ENCODE results near the gene KHDC1L.
"Not testable (repeated sequence)": the region's sequence is repeated elsewhere in the genome, so short reads cannot be mapped to it uniquely, and the experiment has no call there.

Gene KHDC1L

DNA sequence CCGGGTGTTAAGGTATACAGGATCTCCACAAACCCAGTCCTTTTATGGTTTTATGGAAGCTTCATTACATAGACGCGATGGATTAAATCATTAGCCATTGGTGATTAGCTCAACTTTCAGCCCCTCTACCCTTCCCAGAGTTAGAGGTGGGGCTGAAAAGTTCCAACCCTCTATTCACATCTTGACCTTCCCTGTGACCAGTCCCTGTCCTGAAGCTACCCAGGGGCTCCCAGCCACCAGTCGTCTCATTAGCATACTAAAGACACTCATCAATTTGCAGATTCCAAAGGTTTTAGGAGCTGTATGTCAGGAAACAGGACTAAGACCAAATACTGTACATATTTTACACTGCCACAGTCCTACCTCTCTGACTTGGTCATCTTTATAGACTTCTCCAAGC lies 21.0 kb downstream of the KHDC1L start:
- no peak for DNase-seq

DNA sequence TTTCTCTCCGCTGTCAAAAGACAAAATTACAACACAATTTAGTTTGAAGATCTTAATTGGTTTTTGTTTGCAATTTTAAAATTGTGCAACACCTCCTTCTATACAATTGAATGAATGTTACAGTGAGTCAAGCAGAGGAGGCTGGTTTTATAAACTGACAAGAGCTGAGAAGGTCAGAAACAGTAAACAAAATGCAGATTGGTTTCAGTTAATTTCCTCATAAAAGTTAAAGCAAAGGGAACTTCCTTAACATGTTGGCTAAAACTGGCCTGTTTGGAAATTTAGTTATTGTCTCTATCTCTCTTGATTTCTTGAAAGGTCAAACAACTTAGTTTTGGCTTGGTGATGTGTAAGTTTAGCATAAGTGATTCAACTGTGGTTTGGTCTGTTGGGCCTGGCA lies 22.2 kb downstream of the KHDC1L start:
- no peak for DNase-seq

DNA sequence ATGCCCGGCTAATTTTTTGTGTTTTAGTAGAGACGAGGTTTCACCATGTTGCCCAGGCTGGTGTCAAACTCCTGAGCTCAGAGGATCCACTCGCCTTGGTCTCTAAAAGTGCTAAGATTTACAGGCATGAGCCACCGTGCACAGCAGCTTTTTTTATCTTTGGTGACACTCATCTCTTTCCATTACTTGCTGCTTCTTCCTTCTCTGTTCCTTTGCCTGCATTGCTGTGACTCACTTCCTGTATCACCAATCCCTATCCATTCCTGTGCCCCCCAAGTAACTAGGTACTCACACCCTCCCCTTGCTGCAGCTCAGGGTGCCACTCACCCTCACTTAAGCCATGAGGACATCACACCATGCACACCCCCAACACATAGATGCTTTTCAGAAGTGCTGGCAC lies 24.6 kb downstream of the KHDC1L start:
- DNase-seq = no peak

DNA sequence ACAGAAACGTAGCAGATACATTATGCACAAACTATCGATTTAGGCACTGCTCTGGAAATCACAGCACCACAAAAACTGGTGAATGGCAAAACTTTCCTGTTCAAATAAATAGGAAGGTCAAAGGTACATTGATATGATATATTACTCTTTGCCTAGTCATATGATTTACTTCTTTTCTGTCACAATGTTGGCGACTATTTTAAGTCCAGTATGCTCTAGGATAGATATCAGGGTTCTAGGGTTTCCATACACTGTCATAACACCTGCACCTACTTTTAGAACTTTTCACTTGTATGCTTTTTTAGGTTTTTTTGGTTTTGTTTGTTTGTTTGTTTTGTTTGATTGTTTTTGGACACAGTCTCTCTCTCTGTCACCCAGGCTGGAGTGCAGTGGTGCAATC lies 25.0 kb downstream of the KHDC1L start:
- DNase-seq = no peak

DNA sequence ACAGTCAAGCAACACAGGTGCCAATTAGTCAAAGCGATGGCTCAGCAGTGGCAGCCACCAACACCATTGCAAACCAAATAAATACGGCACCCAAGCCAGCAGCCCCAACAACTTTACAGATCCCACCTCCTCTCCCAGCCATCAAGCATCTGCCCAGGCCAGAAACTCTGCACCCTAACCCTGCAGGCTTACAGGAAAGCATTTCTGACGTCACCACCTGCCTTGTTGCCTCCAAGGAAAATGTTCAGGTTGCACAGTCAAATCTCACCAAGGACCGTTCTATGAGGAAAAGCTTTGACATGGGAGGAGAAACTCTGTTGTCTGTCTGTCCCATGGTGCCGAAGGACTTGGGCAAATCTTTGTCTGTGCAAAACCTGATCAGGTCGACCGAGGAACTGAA lies 30.6 kb downstream of the KHDC1L start:
- no peak for DNase-seq

DNA sequence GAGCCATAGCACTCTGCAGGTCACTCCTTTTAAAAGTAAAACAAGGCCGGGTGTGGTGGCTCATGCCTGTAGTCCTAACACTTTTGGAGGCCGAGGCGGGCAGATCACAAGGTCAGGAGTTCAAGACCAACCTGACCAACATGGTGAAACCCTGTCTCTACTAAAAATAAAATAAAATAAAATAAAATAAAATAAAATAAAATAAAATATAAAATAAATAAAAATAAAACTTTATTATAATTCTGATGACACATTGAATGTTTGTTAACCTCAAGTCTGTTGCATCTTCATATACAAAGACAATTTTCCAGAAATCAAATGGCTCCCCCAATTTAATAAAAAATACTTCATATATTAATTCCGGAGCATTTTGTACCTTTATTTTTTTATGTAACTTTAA lies 32.0 kb downstream of the KHDC1L start:
- not testable (repeated sequence) for DNase-seq

DNA sequence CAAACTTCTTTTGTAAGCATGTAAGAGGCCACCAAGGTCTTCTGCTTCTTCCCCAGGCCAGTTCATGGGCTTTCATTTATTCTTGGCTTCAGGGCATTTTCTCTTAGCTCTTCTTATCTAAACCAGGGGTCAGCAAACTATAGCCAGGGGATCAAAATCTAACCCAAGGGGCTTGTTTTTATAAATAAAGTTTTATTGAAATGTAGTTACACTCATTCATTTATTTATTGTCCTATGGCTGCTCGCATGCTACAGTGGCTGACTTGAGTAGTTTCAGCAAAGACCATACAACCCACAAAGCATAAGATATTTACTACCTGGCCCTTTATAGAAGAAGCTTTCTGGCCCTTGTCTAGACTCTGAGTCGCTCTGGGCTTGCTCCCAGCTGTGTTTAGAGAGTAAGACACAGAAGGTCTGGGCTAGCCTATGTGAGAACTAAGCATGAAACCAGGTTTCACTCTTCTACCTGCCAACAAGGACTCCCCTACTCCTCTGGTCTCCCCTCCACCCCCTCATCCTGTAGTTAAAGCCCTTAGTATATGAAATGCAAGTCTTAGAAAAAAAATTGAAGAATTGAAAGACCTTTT lies 43.2 kb downstream of the KHDC1L start:
- DNase-seq = no peak

DNA sequence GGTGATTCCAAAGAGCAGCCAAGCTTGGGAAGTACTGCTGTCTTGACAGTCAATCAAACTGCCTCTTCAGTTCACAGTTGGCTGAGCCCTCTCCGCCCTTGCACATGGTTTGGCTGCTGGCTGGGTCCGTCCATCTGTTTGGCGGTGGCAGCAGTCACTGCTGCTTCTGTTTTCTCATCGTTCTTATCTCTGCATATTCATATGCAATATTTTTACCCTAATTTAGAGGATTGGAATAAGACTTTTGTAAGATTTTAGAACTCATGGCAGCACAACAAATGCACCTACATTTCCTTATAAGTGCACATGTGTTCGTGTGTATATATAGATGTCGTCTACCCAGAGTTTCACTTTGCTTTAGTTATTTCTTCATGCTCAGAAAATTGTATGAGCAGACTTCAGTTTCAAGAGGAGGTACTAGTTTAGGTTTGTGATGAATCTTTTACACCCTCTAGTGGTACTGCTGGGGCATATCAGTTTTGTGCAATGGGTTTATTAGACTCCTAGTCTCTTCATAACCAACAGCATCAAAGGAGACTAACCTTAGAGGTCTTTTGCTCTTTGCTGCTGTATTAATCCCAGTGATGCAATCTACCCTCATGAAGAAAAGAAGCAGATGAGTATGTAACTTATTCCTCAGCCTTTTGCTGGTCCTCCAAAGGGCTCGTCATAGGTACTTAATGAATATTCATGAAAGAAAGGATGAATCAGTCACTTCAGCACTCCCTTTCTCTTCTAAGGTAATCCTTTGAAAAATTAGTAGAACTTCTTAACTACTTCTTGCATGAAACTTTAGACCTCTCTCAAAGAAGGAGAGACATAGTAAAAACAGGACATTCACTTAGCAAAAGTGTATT lies 44.3 kb downstream of the KHDC1L start:
- DNase-seq = no peak

DNA sequence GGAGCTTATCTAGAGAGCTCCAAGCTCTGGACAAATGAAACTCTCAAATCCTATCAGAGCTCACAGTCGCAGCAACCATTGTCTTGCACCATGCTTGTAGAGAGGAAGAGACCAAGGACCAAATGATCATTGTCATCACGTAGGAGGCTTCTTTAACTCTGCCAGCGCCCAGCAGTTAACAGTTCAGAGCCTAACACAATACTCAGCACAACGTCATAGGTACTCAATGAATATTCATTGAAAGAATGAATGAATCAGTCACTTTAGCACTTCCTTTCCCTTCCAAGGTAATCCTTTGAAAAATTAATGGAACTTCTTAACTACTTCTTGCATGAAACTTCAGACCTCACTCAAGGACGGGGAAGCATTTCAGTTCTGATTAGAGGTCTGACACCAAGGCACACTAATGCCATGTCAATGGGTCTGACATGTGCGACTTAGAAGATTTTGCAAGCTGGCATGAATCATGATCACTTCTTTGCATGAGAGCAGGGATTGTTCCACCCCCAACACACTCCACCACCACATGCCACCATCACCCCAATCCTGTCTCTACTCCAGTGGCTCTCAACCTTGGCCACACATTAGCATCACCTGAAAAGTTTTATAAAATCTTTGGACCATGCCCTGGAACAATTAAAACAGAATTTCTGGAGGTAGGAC lies 45.1 kb downstream of the KHDC1L start:
- DNase-seq = no peak

DNA sequence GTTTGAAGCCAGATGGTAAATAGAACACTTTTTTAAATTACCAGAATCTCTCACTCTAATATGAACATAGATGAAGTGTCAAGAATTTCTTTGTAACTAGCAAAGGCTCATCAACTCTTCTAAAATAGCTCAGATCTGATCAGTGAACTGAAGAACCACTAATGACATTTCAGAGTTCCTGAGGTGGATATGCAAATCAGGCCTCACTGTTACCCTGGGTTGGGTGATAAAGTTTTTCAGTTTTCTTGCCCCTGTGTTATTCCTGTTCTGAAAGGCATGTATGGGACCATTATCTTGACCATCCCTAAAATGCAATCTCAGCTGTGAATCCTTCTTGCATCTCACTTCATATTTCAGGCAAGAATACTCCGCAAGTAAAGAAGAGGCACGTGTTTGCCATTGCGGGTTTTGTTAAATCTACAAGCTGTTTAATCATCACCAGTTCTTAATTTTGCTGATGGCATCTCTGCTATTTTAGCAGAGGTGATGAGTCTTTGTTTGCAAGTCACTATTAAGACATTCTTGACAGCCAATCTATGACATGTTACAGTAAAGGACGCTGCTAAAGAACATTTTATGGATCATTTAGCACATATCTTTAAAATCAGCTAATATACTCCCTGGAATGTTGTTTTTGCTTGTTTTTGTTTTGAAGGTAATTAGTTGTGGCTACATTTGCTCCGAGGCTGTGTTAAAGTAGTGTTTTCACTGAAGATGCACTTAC lies 47.9 kb downstream of the KHDC1L start:
- no peak for DNase-seq

DNA sequence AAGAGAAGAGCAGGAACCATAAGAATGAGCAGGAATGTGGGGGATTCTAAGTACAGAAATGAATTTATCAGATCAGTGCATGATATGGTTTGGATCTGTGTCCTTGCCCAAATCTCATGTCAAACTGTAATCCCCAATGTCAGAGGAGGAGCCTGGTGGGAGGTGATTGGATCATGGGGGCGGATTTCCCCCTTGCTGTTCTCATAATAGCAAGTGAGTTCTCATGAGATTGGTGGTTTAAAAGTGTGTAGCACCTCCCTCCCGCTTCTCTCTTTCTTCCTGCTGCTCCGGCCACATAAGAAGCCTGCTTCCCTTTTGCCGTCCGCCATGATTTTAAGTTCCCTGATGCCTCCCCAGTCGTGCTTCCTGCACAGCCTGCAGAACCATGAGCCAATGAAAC lies 49.2 kb downstream of the KHDC1L start:
- DNase-seq = no peak

DNA sequence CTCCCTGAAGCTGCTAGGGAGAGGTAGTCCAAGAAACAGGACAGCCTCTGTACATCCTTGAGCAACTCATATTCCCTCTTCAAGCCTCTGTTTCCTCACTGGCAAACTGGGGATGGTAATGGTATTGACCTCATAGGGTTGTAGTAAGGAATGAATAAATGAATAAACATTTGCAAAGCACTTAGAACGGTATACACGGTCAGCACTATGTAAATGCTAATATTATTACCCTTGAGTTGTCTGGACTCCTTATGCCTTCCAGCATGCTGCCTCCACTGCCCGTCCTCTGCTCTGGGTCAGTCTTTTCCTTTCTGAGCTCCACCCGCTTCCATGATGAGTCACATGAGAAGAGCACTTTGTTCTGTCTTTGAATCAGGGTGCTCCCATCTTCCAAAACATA lies 50.6 kb downstream of the KHDC1L start:
- no peak for DNase-seq
